ENCODE results near the gene YIPF1. TPM values are rescaled to one million over a fixed set of nuclear protein-coding genes. Genes with fewer than 3 reads are reported as not detected.
"Not testable (repeated sequence)": the region's sequence is repeated elsewhere in the genome, so short reads cannot be mapped to it uniquely, and the experiment has no call there.

The YIPF1 gene
- total and polyA plus RNA-seq, 11 donors: 8.7 to 29.5 (median 14.4) TPM

DNA sequence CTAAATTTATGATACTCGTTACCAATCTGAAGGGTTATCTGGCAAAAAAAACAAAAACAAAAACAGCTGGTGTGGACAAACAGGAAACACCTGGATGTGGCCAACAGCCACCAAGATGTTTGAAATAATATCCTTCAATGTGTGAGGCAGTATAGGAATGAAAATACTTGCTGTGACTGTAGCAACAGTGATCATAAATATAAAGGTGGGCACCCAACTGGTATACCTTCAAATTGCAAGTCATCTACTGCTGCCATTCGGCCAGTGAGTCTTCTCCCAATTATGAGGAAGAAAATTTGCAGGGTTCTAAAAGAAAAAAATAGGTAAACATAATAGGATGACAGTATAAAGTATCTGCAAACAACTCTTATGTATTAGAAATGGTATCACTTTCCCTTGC is 916 bp downstream of the YIPF1 start:
- 43 to 61% (median 46%) methylated on average over 2 of the region's 2 CpGs for WGBS, 4 donors
- no peak for ATAC-seq
- no peak for DNase-seq
- peaks cover 0 to 44% (median 8%) of the 10 kb centered on the region in 12 donors for H3K4me1 ChIP-seq
- peak overlapping the region in 4 of 12 donors; percentile 72 to 92 (median 82) for H3K27ac ChIP-seq
- H3K4me3 ChIP-seq: peak overlapping the region in 10 of 12 donors; percentile 55 to 100 (median 82)
- intact Hi-C loops (cut with DNase I): loop anchor here in 7 of 10 donors (5.0 to 10.0 kb wide), 4 partner anchors 51 to 166 kb away; partner anchors contain the start of genes IFT25 (in 6 of the 7), LRRC42 (in 6 of the 7), TCEANC2 (in 3 of the 7) and TMEM59 (in 3 of the 7)
- H3K27me3 ChIP-seq: no peaks in the 10 kb centered on the region
- H3K36me3 ChIP-seq: peaks cover 0 to 51% (median 12%) of the 10 kb centered on the region in 9 donors
- TF ChIP-seq, protein P1, sequence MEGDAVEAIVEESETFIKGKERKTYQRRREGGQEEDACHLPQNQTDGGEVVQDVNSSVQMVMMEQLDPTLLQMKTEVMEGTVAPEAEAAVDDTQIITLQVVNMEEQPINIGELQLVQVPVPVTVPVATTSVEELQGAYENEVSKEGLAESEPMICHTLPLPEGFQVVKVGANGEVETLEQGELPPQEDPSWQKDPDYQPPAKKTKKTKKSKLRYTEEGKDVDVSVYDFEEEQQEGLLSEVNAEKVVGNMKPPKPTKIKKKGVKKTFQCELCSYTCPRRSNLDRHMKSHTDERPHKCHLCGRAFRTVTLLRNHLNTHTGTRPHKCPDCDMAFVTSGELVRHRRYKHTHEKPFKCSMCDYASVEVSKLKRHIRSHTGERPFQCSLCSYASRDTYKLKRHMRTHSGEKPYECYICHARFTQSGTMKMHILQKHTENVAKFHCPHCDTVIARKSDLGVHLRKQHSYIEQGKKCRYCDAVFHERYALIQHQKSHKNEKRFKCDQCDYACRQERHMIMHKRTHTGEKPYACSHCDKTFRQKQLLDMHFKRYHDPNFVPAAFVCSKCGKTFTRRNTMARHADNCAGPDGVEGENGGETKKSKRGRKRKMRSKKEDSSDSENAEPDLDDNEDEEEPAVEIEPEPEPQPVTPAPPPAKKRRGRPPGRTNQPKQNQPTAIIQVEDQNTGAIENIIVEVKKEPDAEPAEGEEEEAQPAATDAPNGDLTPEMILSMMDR (IDR thresholded peaks at IDR 0.05): no peak
- no peak for TF ChIP-seq POLR2A (IDR thresholded peaks at IDR 0.05)
- H3K9me3 ChIP-seq: no peaks in the 10 kb centered on the region

DNA sequence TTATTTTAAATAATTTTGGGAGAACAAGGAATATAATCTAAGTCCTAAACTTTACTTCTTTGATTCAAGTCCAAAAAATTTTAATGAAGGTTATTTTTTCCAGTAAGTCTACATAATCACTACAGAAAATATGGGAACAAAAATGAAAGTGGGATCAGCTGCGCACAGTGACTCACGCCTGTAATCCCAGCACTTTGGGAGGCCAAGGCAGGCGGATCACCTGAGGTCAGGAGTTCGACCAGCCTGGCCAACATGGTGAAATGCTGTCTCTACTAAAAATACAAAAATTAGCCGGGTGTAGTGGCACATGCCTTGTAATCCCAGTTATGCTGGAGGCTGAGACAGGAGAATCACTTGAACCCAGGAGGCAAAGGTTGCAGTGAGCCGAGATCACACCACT is 6.0 kb downstream of the YIPF1 start:
- not testable (repeated sequence) for H3K27me3 ChIP-seq, H3K4me1 ChIP-seq, H3K27ac ChIP-seq, H3K4me3 ChIP-seq, H3K9me3 ChIP-seq, ATAC-seq, DNase-seq
- WGBS, 4 donors: 93 to 98% (median 97%) methylated on average over 6 of the region's 6 CpGs
- intact Hi-C loops (cut with DNase I): loop anchor here in 2 of 10 donors (10.0 kb wide), 1 partner anchor 171 kb away; the partner anchor contains the start of genes TCEANC2 (in 2 of the 2) and TMEM59 (in 2 of the 2)
- peaks cover 0 to 90% (median 48%) of the 10 kb centered on the region in 9 donors for H3K36me3 ChIP-seq

DNA sequence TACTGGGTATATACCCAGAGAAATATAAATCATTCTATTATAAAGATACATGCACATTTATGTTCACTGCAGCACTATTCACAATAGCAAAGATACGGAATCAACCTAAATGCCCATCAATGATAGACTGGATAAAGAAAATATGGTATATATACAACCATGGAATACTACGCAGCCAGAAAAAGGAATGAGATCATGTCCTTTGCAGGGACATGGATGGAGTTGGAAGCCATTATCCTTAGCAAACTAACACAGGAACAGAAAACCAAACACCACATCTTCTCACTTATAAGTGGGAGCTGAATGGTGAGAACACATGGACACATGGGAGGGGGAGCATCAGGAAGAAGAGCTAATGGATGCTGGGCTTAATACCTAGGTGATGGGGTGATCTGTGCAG is 7.7 kb downstream of the YIPF1 start:
- not testable (repeated sequence) for H3K4me3 ChIP-seq, DNase-seq, H3K4me1 ChIP-seq, H3K27ac ChIP-seq, H3K27me3 ChIP-seq, ATAC-seq, H3K9me3 ChIP-seq
- 95 to 99% (median 97%) methylated on average over 2 of the region's 2 CpGs for WGBS, 4 donors
- intact Hi-C loops (cut with DNase I): loop anchor here in 2 of 10 donors (10.0 kb wide), 1 partner anchor 173 kb away; the partner anchor contains the start of genes TCEANC2 (in 2 of the 2) and TMEM59 (in 2 of the 2)
- peaks cover 1 to 90% (median 61%) of the 10 kb centered on the region in 9 donors for H3K36me3 ChIP-seq

DNA sequence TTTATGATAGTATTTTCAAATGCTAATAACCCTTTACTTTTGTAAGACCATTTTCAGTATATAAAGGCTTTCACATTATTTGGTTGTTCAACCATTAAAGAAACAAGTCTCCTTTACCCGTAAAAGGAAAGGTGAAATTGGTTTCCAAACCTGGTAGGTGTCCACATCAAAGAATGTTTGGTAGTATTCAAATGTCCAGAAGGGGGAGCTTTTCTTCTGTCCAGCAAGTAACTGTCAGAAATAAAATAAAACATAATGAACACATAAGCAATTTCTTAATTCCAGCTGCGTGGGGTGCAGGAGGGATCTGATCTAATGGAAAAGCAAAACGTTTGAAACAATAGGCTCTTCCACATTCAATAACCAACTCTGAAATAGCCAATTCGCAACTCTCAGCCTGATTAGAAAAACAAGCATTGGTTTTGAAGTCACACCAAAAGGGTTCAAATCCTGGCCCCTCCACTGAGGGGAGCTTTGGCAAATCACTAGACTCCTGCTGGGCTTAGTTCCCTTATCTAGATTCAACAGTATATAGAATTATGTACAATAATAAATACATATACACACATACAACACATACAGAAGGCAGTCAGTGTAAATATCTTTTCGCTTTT is 11.0 kb downstream of the YIPF1 start:
- no peak overlapping the region for H3K4me3 ChIP-seq
- H3K9me3 ChIP-seq: peaks cover 0 to 4% (median 0%) of the 10 kb centered on the region in 12 donors
- intact Hi-C loops (cut with DNase I): loop anchor here in 5 of 10 donors (5.0 to 10.0 kb wide), 3 partner anchors 64 to 84 kb away; no protein-coding TSS in a partner anchor
- 49 to 55% (median 53%) methylated on average over 5 of the region's 5 CpGs for WGBS, 4 donors
- ATAC-seq (no peak), DNase-seq (no peak)
- H3K27me3 ChIP-seq: no peaks in the 10 kb centered on the region
- H3K36me3 ChIP-seq: peaks cover 2 to 91% (median 84%) of the 10 kb centered on the region in 9 donors
- H3K4me1 ChIP-seq: no peaks in the 10 kb centered on the region
- no peak overlapping the region for H3K27ac ChIP-seq
- TF ChIP-seq POLR2A (IDR thresholded peaks at IDR 0.05): no peak
- TF ChIP-seq, protein P1 (IDR thresholded peaks at IDR 0.05): peak; percentile 26 to 68 (median 54)

DNA sequence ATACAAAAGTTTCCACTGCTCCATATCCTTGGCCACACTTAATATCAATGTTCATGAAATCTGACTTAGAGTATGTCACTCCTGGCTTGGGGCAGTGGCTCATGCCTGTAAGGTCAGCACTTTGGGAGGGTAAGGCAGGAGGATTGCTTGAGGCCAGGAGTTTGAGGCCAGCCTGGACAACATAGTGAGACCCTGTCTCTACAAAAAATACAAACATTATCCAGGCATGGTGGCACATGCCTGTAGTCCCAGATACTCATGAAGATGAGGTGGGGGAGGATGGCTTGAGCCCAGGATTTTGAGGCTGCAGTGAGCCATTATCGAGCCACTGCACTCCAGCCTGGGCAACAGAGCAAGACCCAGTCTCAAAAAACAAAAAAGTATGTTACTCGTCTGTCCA is 14.4 kb downstream of the YIPF1 start:
- 87 to 98% (median 97%) methylated on average over 2 of the region's 2 CpGs for WGBS, 4 donors
- intact Hi-C loops (cut with DNase I): loop anchor here in 5 of 10 donors (5.0 to 10.0 kb wide), 3 partner anchors 60 to 87 kb away; no protein-coding TSS in a partner anchor

More for the DNA sequence above, 14.4 kb downstream of the YIPF1 start:
- not testable (repeated sequence) for DNase-seq, H3K9me3 ChIP-seq, H3K27me3 ChIP-seq, H3K27ac ChIP-seq, H3K4me1 ChIP-seq, H3K4me3 ChIP-seq, ATAC-seq
- H3K36me3 ChIP-seq: peaks cover 0 to 94% (median 74%) of the 10 kb centered on the region in 9 donors

All from heart left ventricle (tissue), 16 donors.